Breast epithelium (tissue), 4 donors: ENCODE results near the gene RPP21. TPM values are rescaled to one million over a fixed set of nuclear protein-coding genes. Genes with fewer than 3 reads are reported as not detected.

ENCODE experiments used
- DNase-seq, 2 donors: peaks; one replicate each; pipeline ENCODE4 v3.0.0-alpha.2; 2019; ENCODE audit warnings: low spot score in 2 of 2
- H3K27ac ChIP-seq, 2 donors: fragments of 200-600 bp; sonication (generic) in 1 of 2; one replicate each; pipeline ENCODE4 v1.5.1; 2016 to 2019; ENCODE audit warnings: mild to moderate bottlenecking in 1 of 2
- H3K27me3 ChIP-seq, 2 donors: fragments of 200-600 bp; sonication (generic) in 1 of 2; one replicate each; pipeline versions ENCODE4 v1.5.1 to v1.6.0; 2017 to 2019; ENCODE audit warnings: control low read depth in 1 of 2, mild to moderate bottlenecking in 1 of 2
- H3K36me3 ChIP-seq: fragments of 200-600 bp; one replicate; pipeline ENCODE4 v1.5.1; 2019
- H3K4me1 ChIP-seq, 2 donors: fragments of 200-600 bp; sonication (generic); one replicate each; pipeline ENCODE4 v1.5.1; 2016 to 2019; ENCODE audit warnings: control low read depth in 1 of 2
- H3K4me3 ChIP-seq, 3 donors: fragments of 200-600 bp; sonication (generic); 1 replicate in 2 of 3; 2 replicates in 1 of 3; pipeline ENCODE4 v1.5.1; 2016 to 2019; ENCODE audit warnings: mild to moderate bottlenecking in 3 of 3, moderate library complexity in 2 of 3
- H3K9me3 ChIP-seq, 2 donors: fragments of 200-600 bp; sonication (generic) in 1 of 2; one replicate each; pipeline ENCODE4 v1.5.1; 2016 to 2019; ENCODE audit warnings: control low read depth in 1 of 2
- CTCF ChIP-seq, 3 donors: fragments of 450-650 bp; IDR thresholded peaks; one replicate each; pipeline ENCODE4 v1.5.1; 2016 to 2017; ENCODE audit warnings: antibody characterized with exemption in 3 of 3, mild to moderate bottlenecking in 3 of 3, moderate library complexity in 3 of 3
- POLR2A ChIP-seq: fragments of 450-650 bp; IDR thresholded peaks from one replicate; pipeline ENCODE4 v1.6.1; 2016; ENCODE audit warnings: antibody characterized with exemption, mild to moderate bottlenecking, moderate library complexity
- POLR2AphosphoS5 ChIP-seq, 3 donors: sonication (generic); formaldehyde crosslinking; IDR thresholded peaks; one replicate each; pipeline ENCODE4 v1.6.1; 2017; ENCODE audit warnings: antibody characterized with exemption in 3 of 3
- intact Hi-C: fragments of 100-400 bp; cut with DNase I; formaldehyde crosslinking; loops from one replicate; pipeline ENCODE4 v1.15.1; 2023; ENCODE audit warnings: low total_unique reads
- total RNA-seq, 3 donors: library from RNA; depleted of rRNA; stranded (reverse); fragments of >200 nt; gene quantifications; one replicate each; pipeline ENCODE4 v1.1.0, GENCODE V29; 2016

Gene RPP21
- total RNA-seq, 3 donors from 2014 or later, result 59.0 to 69.6 (median 67.8) TPM

DNA sequence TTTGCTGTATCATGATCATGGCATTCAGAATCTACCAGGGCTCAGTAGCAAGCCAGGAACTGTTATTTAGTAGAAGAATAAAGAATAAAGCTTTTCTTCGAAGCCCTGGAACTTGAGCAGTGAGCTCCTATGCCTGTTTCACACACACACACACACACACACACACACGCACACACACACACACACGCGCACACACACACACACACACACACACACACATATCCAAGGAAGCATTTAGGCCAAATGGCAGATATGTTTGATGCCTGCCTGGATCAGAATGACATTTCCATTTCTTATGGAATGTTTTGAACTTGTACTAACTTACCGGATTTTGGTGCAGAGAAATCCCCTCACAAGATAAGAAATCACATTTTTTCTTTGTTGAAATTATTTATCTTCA lies 35.5 kb downstream of the RPP21 start:
- Histone ChIP-seq H3K4me3 (no peak overlapping the region), H3K4me1 (no peaks in the 10 kb centered on the region), H3K9me3 (no peaks in the 10 kb centered on the region), H3K27ac (no peak overlapping the region), H3K27me3 (peaks cover 0 to 11% of the 10 kb centered on the region in 2 donors), H3K36me3 (no peaks in the 10 kb centered on the region)
- intact Hi-C loops, result no loop called here
- no peak for DNase-seq
- TF ChIP-seq POLR2A, result no peak
- TF ChIP-seq POLR2AphosphoS5 (IDR thresholded peaks at IDR 0.05), result no peak
- no peak for TF ChIP-seq CTCF (IDR thresholded peaks at IDR 0.05)

- Histone ChIP-seq H3K27ac (no peak overlapping the region), H3K36me3 (no peaks in the 10 kb centered on the region), H3K27me3 (peaks cover 0 to 17% of the 10 kb centered on the region in 2 donors), H3K4me3 (no peak overlapping the region), H3K4me1 (no peaks in the 10 kb centered on the region), H3K9me3 (no peaks in the 10 kb centered on the region)
- no peak for TF ChIP-seq CTCF (IDR thresholded peaks at IDR 0.05)
- no peak for TF ChIP-seq POLR2A
- no peak for DNase-seq
- intact Hi-C loops, result no loop called here
These were observed 41.2 kb downstream of the RPP21 start for GRCh38 chr6:30386166-30386565.

DNA sequence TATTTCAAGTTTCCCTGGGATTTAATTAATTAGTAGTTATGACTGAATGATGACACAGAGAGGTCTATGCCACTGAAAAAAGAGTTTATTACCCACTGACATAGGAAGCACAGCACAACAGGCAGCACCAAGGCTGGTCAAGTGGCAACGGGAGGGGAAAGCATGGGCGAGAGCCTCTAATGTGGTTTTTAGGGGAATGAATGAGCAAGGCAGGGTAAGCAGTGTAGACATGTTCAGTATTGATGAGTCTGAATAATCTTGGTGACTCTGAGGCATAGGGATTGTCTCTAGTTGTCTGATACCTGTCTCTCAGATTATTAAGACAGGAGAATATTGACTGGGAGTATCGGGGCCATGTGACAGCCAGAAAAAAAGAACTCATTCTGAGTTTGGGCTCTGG lies 46.3 kb downstream of the RPP21 start:
- H3K27ac ChIP-seq, result no peak overlapping the region
- no peaks in the 10 kb centered on the region for H3K9me3 ChIP-seq
- DNase-seq, result no peak
- intact Hi-C loops, result no loop called here
- H3K4me1 ChIP-seq, result no peaks in the 10 kb centered on the region
- peaks cover 0 to 26% of the 10 kb centered on the region in 2 donors for H3K27me3 ChIP-seq
- H3K36me3 ChIP-seq, result no peaks in the 10 kb centered on the region
- no peak for TF ChIP-seq POLR2A
- H3K4me3 ChIP-seq, result no peak overlapping the region

DNA sequence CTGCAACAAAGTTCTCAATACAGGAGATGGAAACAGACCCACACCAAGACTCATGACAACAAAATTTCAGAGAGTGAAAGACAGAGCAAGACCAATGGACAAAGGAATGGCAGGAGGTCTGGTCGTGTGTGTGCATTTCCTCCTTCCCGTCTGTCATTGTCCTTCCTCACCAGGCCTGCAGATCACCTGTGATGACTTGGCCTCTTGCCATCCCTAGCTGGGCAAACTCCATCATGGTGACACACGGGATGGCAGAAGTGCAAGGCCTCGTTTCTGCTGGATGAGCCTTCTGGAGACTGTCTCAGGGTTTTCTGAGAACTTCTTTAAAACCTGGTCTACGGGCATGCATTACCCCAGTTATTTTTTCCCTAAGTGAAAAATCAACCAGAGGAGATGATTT lies 49.2 kb downstream of the RPP21 start:
- Histone ChIP-seq H3K36me3 (no peaks in the 10 kb centered on the region), H3K27me3 (peaks cover 0 to 29% of the 10 kb centered on the region in 2 donors), H3K27ac (no peak overlapping the region), H3K4me3 (no peak overlapping the region), H3K4me1 (no peaks in the 10 kb centered on the region), H3K9me3 (no peaks in the 10 kb centered on the region)
- intact Hi-C loops, result no loop called here
- no peak for DNase-seq
- TF ChIP-seq POLR2A (no peak), POLR2AphosphoS5 (IDR thresholded peaks at IDR 0.05) (no peak), CTCF (IDR thresholded peaks at IDR 0.05) (no peak)

Other genes starting within 250 kb of the RPP21 start
- gene TRIM31, start 232.1 kb upstream of the RPP21 start, total RNA-seq, result 1 to 10 TPM in 1 of 3 donors, not detected in 2; 3.3 TPM
- gene TRIM40, start 209.0 kb upstream of the RPP21 start, total RNA-seq, result under 1 TPM in 1 of 3 donors, not detected in 2; 0.33 TPM
- gene TRIM10, start 183.9 kb upstream of the RPP21 start, total RNA-seq, result not detected
- under 1 TPM in 1 of 3 donors, not detected in 2; 0.33 TPM for gene TRIM15, start 181.6 kb upstream of the RPP21 start, total RNA-seq
- gene TRIM26, start 131.8 kb upstream of the RPP21 start, total RNA-seq, result 10 to 100 TPM; 31.7 to 66.2 (median 47.5) TPM
- 10 to 100 TPM; 10.8 to 21.2 (median 12.6) TPM for gene TRIM39, start 18.2 kb upstream of the RPP21 start, total RNA-seq
- 100 to 1,000 TPM; 420 to 803 (median 575) TPM for gene HLA-E, start 144.4 kb downstream of the RPP21 start, total RNA-seq
- 10 to 100 TPM; 39.7 to 51.2 (median 47.5) TPM for gene GNL1, start 211.3 kb downstream of the RPP21 start, total RNA-seq
- 10 to 100 TPM in 2 of 3 donors, 1 to 10 TPM in 1; 9.0 to 28.4 (median 12.1) TPM for gene PRR3, start 212.1 kb downstream of the RPP21 start, total RNA-seq
- 10 to 100 TPM; 41.0 to 55.2 (median 51.5) TPM for gene ABCF1, start 226.3 kb downstream of the RPP21 start, total RNA-seq